Activated CD8-positive, alpha-beta memory T cell treated with anti-CD3 and anti-CD28 coated beads, Interleukin-2, amount 50 U/mL, for 24 hours (primary cell): ENCODE results near the gene PRG3.
"Not testable (repeated sequence)": the region's sequence is repeated elsewhere in the genome, so short reads cannot be mapped to it uniquely, and the experiment has no call there.

ENCODE experiments used
- DNase-seq: peaks from one replicate; pipeline ENCODE4 v3.0.0-alpha.2; 2020; ENCODE audit errors: extremely low read depth

Gene PRG3

DNA sequence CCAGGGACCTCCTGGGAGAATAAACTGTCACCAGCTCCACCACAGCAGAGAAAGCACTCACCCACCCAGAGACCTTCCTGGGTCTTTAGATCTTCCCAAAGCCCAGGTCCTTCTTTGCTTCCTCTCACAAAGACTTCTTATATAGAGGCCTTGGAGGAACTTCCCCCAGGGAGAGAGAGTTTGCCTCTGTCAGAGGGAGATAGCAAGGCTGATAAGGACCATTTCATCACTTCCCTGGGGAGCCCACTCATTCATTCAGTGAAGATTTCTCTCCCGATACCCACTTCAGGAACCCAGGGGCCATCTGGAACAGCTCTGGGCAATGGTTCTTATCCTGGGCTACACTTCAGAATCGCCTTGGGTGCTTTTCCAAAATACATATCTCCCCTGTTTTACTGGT, 9.6 kb upstream of the PRG3 start, which contains the start of gene PRG2:
Gene PRG2, minus strand, starts transcription at position 116 of the 400 bp plus-strand sequence. CDS start 706 bp downstream, outside the sequence.
- no peak for DNase-seq

GRCh38 chr11:57387289-57388030, 6.5 kb upstream of the PRG3 start:
- no peak for DNase-seq

GRCh38 chr11:57386178-57386940, 5.4 kb upstream of the PRG3 start:
- no peak for DNase-seq

DNA sequence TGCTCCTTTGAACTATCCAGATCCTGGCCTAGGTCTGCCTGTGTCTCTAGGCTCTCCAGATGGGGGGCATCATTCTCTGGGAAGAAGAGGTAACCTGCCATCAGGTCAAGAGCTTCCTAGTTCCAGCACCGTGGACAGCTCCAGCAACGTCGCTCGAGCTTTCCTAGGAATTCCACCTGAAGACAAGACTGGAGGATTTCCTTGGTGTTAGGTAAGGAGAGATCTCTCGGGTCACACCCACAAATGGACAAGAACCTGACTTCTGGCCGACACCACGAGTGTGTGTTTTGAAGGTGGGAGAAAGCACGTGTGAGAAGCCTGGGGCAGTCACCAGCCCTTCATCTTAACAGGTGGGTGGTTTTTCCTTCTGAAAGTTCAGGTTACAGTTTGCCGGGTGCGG, 1.2 kb downstream of the PRG3 start:
- DNase-seq, result no peak

DNA sequence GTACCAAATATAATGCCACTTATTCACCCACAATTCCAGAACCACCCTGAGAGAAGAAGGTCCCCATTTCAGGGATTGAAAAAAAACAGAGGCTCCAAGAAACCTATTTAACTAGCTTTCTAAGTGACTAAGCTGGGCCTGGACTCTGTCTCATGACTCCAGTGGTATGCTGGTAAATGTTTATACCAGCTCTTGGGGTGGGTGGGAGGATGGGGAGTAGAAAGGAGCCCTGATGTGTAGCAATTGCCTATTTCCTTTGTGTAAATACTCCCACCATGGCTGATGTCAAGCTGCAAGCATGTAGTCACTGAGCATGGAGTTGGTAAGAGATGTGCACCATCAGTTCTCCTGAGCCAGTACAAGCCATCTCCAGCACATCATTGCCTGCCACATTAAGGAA, 2.8 kb downstream of the PRG3 start:
- no peak for DNase-seq

DNA sequence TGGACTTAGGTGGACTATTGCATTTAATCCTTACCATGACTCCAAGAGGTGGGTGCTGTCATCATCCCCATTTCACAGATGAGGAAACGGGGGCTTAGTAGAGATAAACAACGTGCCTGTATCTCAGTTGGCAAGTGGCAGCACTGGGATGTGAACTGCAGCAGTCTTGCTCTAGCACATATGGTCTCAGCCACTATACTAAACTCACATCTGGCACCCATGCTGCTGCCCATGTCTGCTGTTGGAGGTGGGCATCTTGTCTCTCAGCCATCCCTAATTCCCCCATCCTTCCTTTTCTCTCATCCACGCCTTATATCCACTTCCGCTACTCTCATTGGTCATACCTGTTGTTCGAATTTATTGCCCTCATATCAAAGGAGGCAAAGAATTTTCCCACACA, 3.8 kb downstream of the PRG3 start:
- no peak for DNase-seq

- no peak for DNase-seq
Measured at GRCh38 chr11:57376095-57377090, 4.6 kb downstream of the PRG3 start.

DNA sequence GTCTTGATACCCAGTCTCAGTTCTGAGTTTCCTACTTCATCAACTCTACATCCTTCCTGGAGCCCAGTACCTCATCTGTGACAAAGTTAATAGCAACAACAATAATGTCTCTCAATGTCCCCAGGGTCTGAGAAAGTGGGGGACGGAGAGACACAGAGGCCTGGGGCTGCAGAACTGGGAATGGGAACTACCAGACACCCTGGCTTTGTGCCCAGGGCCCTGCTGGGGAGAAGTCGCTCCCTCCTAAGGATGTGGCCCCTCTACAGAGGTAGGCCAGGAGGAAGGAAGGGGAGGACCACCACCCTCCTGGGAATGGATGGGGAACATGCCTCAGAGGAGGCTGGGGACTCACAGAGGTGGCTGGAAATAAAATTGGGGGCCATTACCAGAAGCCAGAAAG, 5.5 kb downstream of the PRG3 start:
- DNase-seq, result no peak

GRCh38 chr11:57374966-57375365, 6.0 kb downstream of the PRG3 start:
- DNase-seq, result no peak

- no peak for DNase-seq
Measured at GRCh38 chr11:57373146-57373545, 7.8 kb downstream of the PRG3 start.

- DNase-seq, result no peak
Measured at GRCh38 chr11:57370941-57371340, 10.0 kb downstream of the PRG3 start.

DNA sequence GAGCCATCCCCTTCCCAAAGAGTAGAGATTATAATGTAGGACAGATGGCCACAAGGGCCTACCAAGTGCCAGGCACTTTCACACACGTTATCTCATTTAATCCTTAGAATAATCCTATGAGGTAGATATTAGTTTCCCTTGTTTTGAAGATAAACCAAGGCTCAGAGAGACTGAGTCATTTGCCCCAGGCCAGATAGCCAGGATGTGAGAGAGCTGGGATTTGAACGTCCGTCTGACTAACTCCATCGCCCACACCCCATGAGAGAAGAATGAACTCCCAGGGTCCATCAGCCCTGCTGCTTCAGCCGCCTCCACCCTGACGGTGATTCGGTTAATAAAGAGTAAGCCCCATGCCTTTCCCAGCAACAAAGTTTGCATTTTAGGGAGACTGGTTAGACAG, 10.7 kb downstream of the PRG3 start:
- DNase-seq, result no peak

- DNase-seq, result no peak
Measured at GRCh38 chr11:57368845-57369232, 12.1 kb downstream of the PRG3 start.

DNA sequence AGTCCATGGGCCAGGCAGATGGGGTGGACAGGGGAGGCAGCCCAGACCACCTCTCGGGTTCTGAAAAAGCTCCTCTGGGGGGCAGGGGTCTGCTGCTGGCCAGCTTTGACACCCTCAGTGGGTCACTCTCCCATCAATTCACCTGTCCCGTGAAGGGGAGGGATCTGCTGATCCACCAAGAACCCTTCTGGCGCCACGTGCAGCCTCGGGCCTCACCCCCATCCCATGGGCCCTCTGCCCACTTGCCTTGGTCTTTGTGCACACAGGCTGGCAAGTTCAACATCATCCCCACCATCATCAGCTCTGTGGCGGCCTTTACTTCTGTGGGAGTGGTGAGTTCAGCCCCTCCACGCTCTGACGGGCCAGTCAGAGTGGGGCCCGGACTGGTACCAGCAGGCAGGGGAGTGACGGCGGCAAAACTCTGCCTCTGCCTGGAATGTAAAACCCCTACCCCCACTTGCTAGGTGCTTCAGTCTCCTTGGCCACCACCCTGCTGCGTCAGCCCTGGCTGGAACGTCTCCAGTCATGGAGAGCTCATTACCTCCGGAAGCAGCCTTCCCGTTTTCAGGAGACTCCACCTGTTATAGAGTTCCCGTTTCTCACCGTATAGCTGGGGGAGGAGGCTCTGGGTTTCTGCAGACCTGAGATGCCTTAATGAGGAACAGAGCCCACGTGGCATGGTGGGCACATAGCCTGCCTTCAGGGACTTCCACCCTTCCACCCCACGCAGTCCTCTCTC, 12.7 kb downstream of the PRG3 start:
- no peak for DNase-seq

GRCh38 chr11:57364851-57365660, 15.9 kb downstream of the PRG3 start:
- no peak for DNase-seq

DNA sequence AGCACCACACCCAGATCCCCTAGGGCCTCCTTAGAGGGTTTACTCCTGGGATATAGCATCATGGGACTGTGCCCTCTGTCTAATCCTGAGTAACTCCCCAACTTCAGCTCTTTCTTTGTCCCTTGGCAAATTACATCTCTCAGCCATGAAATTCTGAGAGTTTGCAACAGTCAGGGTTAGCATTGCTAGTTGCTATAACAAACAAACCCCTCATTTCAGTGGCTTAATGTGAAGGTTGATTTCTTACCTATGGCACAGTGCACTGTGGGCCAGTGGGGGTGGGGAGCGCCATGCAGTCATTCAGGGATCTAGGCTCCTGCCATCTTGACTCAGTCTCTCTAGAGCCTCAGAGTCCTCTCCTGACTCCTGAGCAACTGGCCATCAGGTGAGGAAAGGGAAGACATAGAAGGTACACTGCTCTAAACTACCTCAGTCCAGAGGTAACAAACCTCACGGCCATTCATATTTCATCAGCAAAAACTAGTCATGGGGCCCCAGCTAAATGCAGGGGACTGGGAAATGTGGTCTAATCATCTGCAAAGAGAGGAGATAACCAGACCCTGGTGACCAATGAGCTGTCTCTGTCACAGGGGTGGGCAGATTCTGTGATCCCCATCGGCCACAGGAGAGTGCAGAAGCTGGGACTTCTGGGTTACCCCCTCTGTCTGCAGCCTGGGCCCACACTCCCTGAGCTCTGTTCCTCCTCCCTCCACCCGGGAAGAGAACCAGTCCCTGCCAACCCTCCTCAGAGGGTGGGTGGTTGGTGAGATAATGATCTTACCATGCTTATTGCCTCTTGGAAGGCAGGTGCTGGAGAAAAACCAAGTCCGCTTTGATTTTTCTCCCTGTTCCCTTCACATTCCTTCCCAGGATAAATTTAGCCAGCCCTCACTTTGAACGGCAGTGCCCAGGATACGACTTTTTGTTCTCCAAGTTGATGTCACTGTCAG, 17.5 kb downstream of the PRG3 start:
- no peak for DNase-seq

GRCh38 chr11:57361926-57362325, 19.0 kb downstream of the PRG3 start:
- no peak for DNase-seq

- not testable (repeated sequence) for DNase-seq
Measured at GRCh38 chr11:57361420-57361819, 19.5 kb downstream of the PRG3 start.

- DNase-seq, result no peak
Measured at GRCh38 chr11:57360991-57361390, 20.0 kb downstream of the PRG3 start.
